Daoy (cell line): ENCODE data around the gene SRSF5. TPM values are rescaled to one million over a fixed set of nuclear protein-coding genes. Genes with fewer than 3 reads are reported as not detected.
"Not testable (repeated sequence)": the region's sequence is repeated elsewhere in the genome, so short reads cannot be mapped to it uniquely, and the experiment has no call there.

ENCODE experiments used
- DNase-seq: peaks from one replicate; pipeline ENCODE4 v3.0.0-alpha.2; 2015; ENCODE audit warnings: low read depth
- total RNA-seq: library from RNA; depleted of rRNA; stranded (reverse); fragments of >200 nt; shearing (Covaris generic); gene quantifications from 2 replicates; pipeline ENCODE4 v1.2.3, GENCODE V29; 2014; rRNA removed

SRSF5 gene
- total RNA-seq = 176 and 249 TPM in 2 replicates

- DNase-seq = peak; percentile 99
These were observed at the start of gene SRSF5 for GRCh38 chr14:69766984-69767368. SRSF5 (plus strand) TSS chr14:69767142; CDS start chr14:69768157, 1,015 bp downstream.

GRCh38 chr14:69718614-69719013, 48.3 kb upstream of the SRSF5 start:
- DNase-seq = not testable (repeated sequence)

GRCh38 chr14:69719501-69719951, 47.4 kb upstream of the SRSF5 start:
- DNase-seq = peak; percentile 69

GRCh38 chr14:69720912-69721311, 46.0 kb upstream of the SRSF5 start:
- DNase-seq = no peak

- DNase-seq = peak; percentile 82
These were observed 40.0 kb upstream of the SRSF5 start for GRCh38 chr14:69726761-69727511.

- DNase-seq = no peak
These were observed 39.1 kb upstream of the SRSF5 start for GRCh38 chr14:69727860-69728259.

- DNase-seq = not testable (repeated sequence)
These were observed 34.9 kb upstream of the SRSF5 start for GRCh38 chr14:69731919-69732598.

GRCh38 chr14:69736405-69736804, 30.5 kb upstream of the SRSF5 start:
- DNase-seq = not testable (repeated sequence)

GRCh38 chr14:69741055-69741454, 25.9 kb upstream of the SRSF5 start:
- no peak for DNase-seq

GRCh38 chr14:69749956-69750355, 17.0 kb upstream of the SRSF5 start:
- DNase-seq = no peak

- no peak for DNase-seq
These were observed 16.4 kb upstream of the SRSF5 start for GRCh38 chr14:69750495-69750894.

GRCh38 chr14:69752773-69753172, 14.2 kb upstream of the SRSF5 start:
- DNase-seq = no peak

GRCh38 chr14:69753860-69754259, 13.1 kb upstream of the SRSF5 start:
- DNase-seq = no peak

GRCh38 chr14:69754487-69754886, 12.5 kb upstream of the SRSF5 start:
- no peak for DNase-seq

GRCh38 chr14:69755296-69755695, 11.6 kb upstream of the SRSF5 start:
- no peak for DNase-seq

- DNase-seq = no peak
These were observed 11.2 kb upstream of the SRSF5 start for GRCh38 chr14:69755784-69756183.

GRCh38 chr14:69756298-69756697, 10.6 kb upstream of the SRSF5 start:
- no peak for DNase-seq

GRCh38 chr14:69760810-69761209, 6.1 kb upstream of the SRSF5 start:
- no peak for DNase-seq

- DNase-seq = no peak
These were observed 3.0 kb upstream of the SRSF5 start for GRCh38 chr14:69763761-69764510.

GRCh38 chr14:69767369-69767999, 542 bp downstream of the SRSF5 start:
- DNase-seq = peak; percentile 96

- DNase-seq = no peak
These were observed 1.9 kb downstream of the SRSF5 start for GRCh38 chr14:69768873-69769272.

- DNase-seq = no peak
These were observed 2.7 kb downstream of the SRSF5 start for GRCh38 chr14:69769623-69770022.
